ENCODE data around the gene SEC62.

SEC62 gene

GRCh38 chr3:169966428-169966950, at the start of gene SEC62:
Gene SEC62 (plus strand): TSS chr3:169966807. CDS start chr3:169966823, 16 bp downstream.
- peak; percentile 79 for DNase-seq (ENCODE audit: low read depth, low spot score)

GRCh38 chr3:169923189-169923588, 43.4 kb upstream of the SEC62 start:
- DNase-seq (ENCODE audit: low read depth, low spot score) = no peak

- DNase-seq (ENCODE audit: low read depth, low spot score) = no peak
Observed at GRCh38 chr3:169923831-169924230, 42.8 kb upstream of the SEC62 start.

GRCh38 chr3:169929830-169930519, 36.6 kb upstream of the SEC62 start:
- DNase-seq (ENCODE audit: low read depth, low spot score) = no peak

GRCh38 chr3:169930843-169931242, 35.8 kb upstream of the SEC62 start:
- DNase-seq (ENCODE audit: low read depth, low spot score) = no peak

- DNase-seq (ENCODE audit: low read depth, low spot score) = no peak
Observed at GRCh38 chr3:169931747-169932520, 34.7 kb upstream of the SEC62 start.

GRCh38 chr3:169939320-169939719, 27.3 kb upstream of the SEC62 start:
- no peak for DNase-seq (ENCODE audit: low read depth, low spot score)

- no peak for DNase-seq (ENCODE audit: low read depth, low spot score)
Observed at GRCh38 chr3:169939751-169940150, 26.9 kb upstream of the SEC62 start.

- DNase-seq (ENCODE audit: low read depth, low spot score) = no peak
Observed at GRCh38 chr3:169940470-169941181, 26.0 kb upstream of the SEC62 start.

GRCh38 chr3:169945313-169945712, 21.3 kb upstream of the SEC62 start:
- no peak for DNase-seq (ENCODE audit: low read depth, low spot score)

- no peak for DNase-seq (ENCODE audit: low read depth, low spot score)
Observed at GRCh38 chr3:169946336-169946735, 20.3 kb upstream of the SEC62 start.

GRCh38 chr3:169948559-169949448, 17.8 kb upstream of the SEC62 start:
- no peak for DNase-seq (ENCODE audit: low read depth, low spot score)

GRCh38 chr3:169952045-169952444, 14.6 kb upstream of the SEC62 start:
- DNase-seq (ENCODE audit: low read depth, low spot score) = no peak

- DNase-seq (ENCODE audit: low read depth, low spot score) = no peak
Observed at GRCh38 chr3:169953462-169954141, 13.0 kb upstream of the SEC62 start.

- DNase-seq (ENCODE audit: low read depth, low spot score) = no peak
Observed at GRCh38 chr3:169954142-169954756, 12.4 kb upstream of the SEC62 start.

GRCh38 chr3:169955406-169955805, 11.2 kb upstream of the SEC62 start:
- no peak for DNase-seq (ENCODE audit: low read depth, low spot score)

- DNase-seq (ENCODE audit: low read depth, low spot score) = no peak
Observed at GRCh38 chr3:169964176-169964575, 2.4 kb upstream of the SEC62 start.

- no peak for DNase-seq (ENCODE audit: low read depth, low spot score)
Observed at GRCh38 chr3:169965562-169966427, 812 bp upstream of the SEC62 start.
